Endothelial cell of umbilical vein (primary cell): ENCODE data around the gene C10orf105. TPM values are rescaled to one million over a fixed set of nuclear protein-coding genes. Genes with fewer than 3 reads are reported as not detected.

Experiments
- BruUV-seq: library from RNA; stranded (reverse); fragments of 400-500 nt; replicated peaks from 2 replicates; lab custom pipeline; 2021; lab: Mats Ljungman, UMichigan
- CTCF ChIA-PET: fragments of 300-600, 350-600 bp; sonication (Branson Sonifier 250); formaldehyde crosslinking; loops from one replicate; lab custom pipeline; 2021; ENCODE audit warnings: antibody characterized with exemption, inconsistent platforms; lab: Charles Lee
- POLR2A ChIA-PET: fragments of 300-600, 350-600 bp; sonication (Branson Sonifier 250); formaldehyde crosslinking; loops from one replicate; lab custom pipeline; 2021; ENCODE audit warnings: antibody characterized with exemption, inconsistent platforms; lab: Charles Lee
- DNase-seq: peaks from one replicate; pipeline ENCODE4 v3.0.0-alpha.2; 2011; ENCODE audit warnings: low read depth, low spot score
- FAIRE-seq: peaks from 2 replicates; lab custom pipeline; 2011; peaks lifted over from hg19 to GRCh38; lab: Jason Lieb, UNC
- H2AFZ ChIP-seq: 2 replicates; pipeline ENCODE4 v1.6.0; 2012; ENCODE audit warnings: low read depth, low read length, control low read depth, inconsistent platforms
- H3K27ac ChIP-seq: 2 replicates; pipeline ENCODE4 v1.5.1; 2011; ENCODE audit warnings: low read depth, mild to moderate bottlenecking, control low read depth, low read length, moderate library complexity; ENCODE audit not compliant: insufficient read depth
- H3K27me3 ChIP-seq, 2 experiments: 2 replicates each; pipeline versions ENCODE4 v1.6.0 to v1.6.1; 2011; ENCODE audit warnings: low read length in 2 of 2, mixed read lengths in 1 of 2; ENCODE audit not compliant: control insufficient read depth in 2 of 2, insufficient read depth in 2 of 2
- H3K36me3 ChIP-seq, 2 experiments: 2 replicates in 1 of 2; 3 replicates in 1 of 2; pipeline ENCODE4 v1.5.1; 2011; ENCODE audit warnings: low read length in 2 of 2, mild to moderate bottlenecking in 1 of 2, moderate library complexity in 1 of 2; ENCODE audit not compliant: control insufficient read depth in 2 of 2, insufficient read depth in 2 of 2; ENCODE audit errors: extremely low read depth in 1 of 2
- H3K4me1 ChIP-seq: 3 replicates; pipeline ENCODE4 v1.5.1; 2011; ENCODE audit warnings: mild to moderate bottlenecking, low read length; ENCODE audit not compliant: control insufficient read depth, insufficient read depth; ENCODE audit errors: extremely low read depth
- H3K4me2 ChIP-seq: 2 replicates; pipeline ENCODE4 v1.6.1; 2011; ENCODE audit warnings: low read length, control low read depth, mixed read lengths; ENCODE audit not compliant: insufficient read depth
- H3K4me3 ChIP-seq, 3 experiments: fragments of 200-600 bp in 1 of 3; sonication (generic), shearing (Covaris generic) in 1 of 3; replicated peaks in 1 of 3; 2 replicates each; pipeline ENCODE4 v1.5.1; 2011 to 2016; ENCODE audit warnings: control low read depth in 3 of 3, low read length in 3 of 3, mild to moderate bottlenecking in 2 of 3, inconsistent platforms in 1 of 3, low read depth in 1 of 3, moderate library complexity in 1 of 3; ENCODE audit not compliant: insufficient read depth in 1 of 3
- H3K79me2 ChIP-seq: 2 replicates; pipeline ENCODE4 v1.6.0; 2012; ENCODE audit warnings: low read length, inconsistent platforms; ENCODE audit not compliant: control insufficient read depth, insufficient read depth
- H3K9ac ChIP-seq: replicated peaks from 2 replicates; pipeline ENCODE3; 2011; ENCODE audit warnings: low read length, control low read depth; ENCODE audit not compliant: insufficient read depth; ENCODE audit errors: extremely low read depth
- H3K9me1 ChIP-seq: replicated peaks from 3 replicates; pipeline ENCODE4 v1.6.0; 2011; ENCODE audit warnings: mild to moderate bottlenecking, low read length; ENCODE audit not compliant: control insufficient read depth, insufficient read depth; ENCODE audit errors: extremely low read depth
- H3K9me3 ChIP-seq: replicated peaks from 2 replicates; pipeline ENCODE4 v1.5.1; 2012; ENCODE audit warnings: low read length, inconsistent platforms; ENCODE audit not compliant: control insufficient read depth, insufficient read depth
- H4K20me1 ChIP-seq: replicated peaks from 2 replicates; pipeline ENCODE3; 2011; ENCODE audit warnings: mild to moderate bottlenecking, low read length; ENCODE audit not compliant: control insufficient read depth, insufficient read depth; ENCODE audit errors: extremely low read depth
- CTCF ChIP-seq, 2 donors: IDR thresholded peaks; 1 replicate in 1 of 2; 2 replicates in 1 of 2; pipeline ENCODE4 v1.5.1; 2011; ENCODE audit warnings: low read length in 2 of 2, mild to moderate bottlenecking in 2 of 2, moderate library complexity in 2 of 2, control low read depth in 1 of 2, inconsistent platforms in 1 of 2, low read depth in 1 of 2; ENCODE audit not compliant: insufficient read depth in 1 of 2; ENCODE audit errors: extremely low read depth in 1 of 2
- EZH2 ChIP-seq: IDR thresholded peaks from 2 replicates; pipeline ENCODE4 v1.6.1; 2012; ENCODE audit warnings: borderline replicate concordance, low read depth, mild to moderate bottlenecking, moderate library complexity, low read length, inconsistent platforms; ENCODE audit not compliant: severe bottlenecking
- FOS ChIP-seq: IDR thresholded peaks from 2 replicates; pipeline ENCODE4 v1.6.1; 2011; ENCODE audit warnings: mild to moderate bottlenecking, low read length, moderate library complexity, borderline replicate concordance; ENCODE audit not compliant: insufficient read depth
- GATA2 ChIP-seq: IDR thresholded peaks from 2 replicates; pipeline ENCODE4 v1.7.0; 2011; ENCODE audit warnings: low read depth, mild to moderate bottlenecking, moderate library complexity, mixed read lengths, low read length; ENCODE audit not compliant: insufficient read length, insufficient read depth
- JUN ChIP-seq: IDR thresholded peaks from 2 replicates; pipeline ENCODE4 v1.6.1; 2011; ENCODE audit warnings: borderline replicate concordance, low read depth; ENCODE audit not compliant: insufficient read length, insufficient read depth
- MAX ChIP-seq: IDR thresholded peaks from 2 replicates; pipeline ENCODE4 v1.6.1; 2011; ENCODE audit not compliant: insufficient read depth, insufficient read length
- MYC ChIP-seq: IDR thresholded peaks from one replicate; pipeline ENCODE4 v1.6.1; 2011; ENCODE audit warnings: mild to moderate bottlenecking, low read depth, low read length
- POLR2A ChIP-seq: IDR thresholded peaks from 2 replicates; pipeline ENCODE4 v1.6.1; 2012; ENCODE audit warnings: low read depth, mild to moderate bottlenecking, control low read depth, low read length
- POLR2AphosphoS5 ChIP-seq: IDR thresholded peaks from 2 replicates; pipeline ENCODE4 v1.6.1; 2012; ENCODE audit warnings: low read depth, mild to moderate bottlenecking, control low read depth, low read length, moderate library complexity; ENCODE audit not compliant: insufficient read depth
- dilution Hi-C: fragments of 300-500 bp; cut with MboI; formaldehyde crosslinking; loops from one replicate; pipeline ENCODE4 v1.15.0; 2019; ENCODE audit warnings: low sequenced_read_pairs; ENCODE audit not compliant: extremely low pct_ligation_motif_present
- intact Hi-C: fragments of 100-400 bp; cut with micrococcal nuclease; formaldehyde crosslinking; loops from one replicate; pipeline ENCODE4 v1.10.0; 2022
- polyA plus RNA-seq, 4 experiments: library from polyadenylated mRNA; depleted of rRNA in 3 of 4; stranded (reverse) in 3 of 4; unstranded in 1 of 4; fragments of >200 nt; gene quantifications; 2 replicates each; pipeline versions ENCODE4 v1.2.1 to v1.2.3, GENCODE V29; 2011 to 2012; ENCODE audit warnings: missing spikeins in 1 of 4
- total RNA-seq: library from RNA; stranded (reverse); gene quantifications from 2 replicates; pipeline ENCODE4 v1.2.3, GENCODE V29; 2021

C10orf105 gene
- total and polyA plus RNA-seq, 2 donors (not counting 3 experiments of a cell fraction or from before 2014, with no cell fraction given): not detected

- no TSS peak for BruUV-seq
- dilution Hi-C loops: no loop called here
- H3K9me3 ChIP-seq: no peaks in the 10 kb centered on the region
- no peaks in the 10 kb centered on the region for H4K20me1 ChIP-seq
- no peak overlapping the region for H3K4me2 ChIP-seq
- TF ChIP-seq CTCF (IDR thresholded peaks at IDR 0.05; ENCODE audit: extremely low read depth in 1 of 2, insufficient read depth in 1 of 2, low read depth in 1 of 2, low read length in 2 of 2) (no peak), POLR2AphosphoS5 (no peak), MYC (no peak), FOS (no peak), EZH2 (no peak), POLR2A (no peak), JUN (no peak), MAX (no peak), GATA2 (no peak)
- DNase-seq: no peak
- peaks cover 15% of the 10 kb centered on the region for H3K4me1 ChIP-seq
- no peaks in the 10 kb centered on the region for H3K79me2 ChIP-seq
- no peaks in the 10 kb centered on the region for H3K9me1 ChIP-seq
- no peaks in the 10 kb centered on the region for H3K36me3 ChIP-seq
- H3K27ac ChIP-seq: no peak overlapping the region
- POLR2A ChIA-PET: no interaction called here
- no peak for FAIRE-seq
- intact Hi-C loops: loop anchor here (2.0 kb wide), 1 partner anchor 17 kb away; no protein-coding TSS in a partner anchor
- H3K9ac ChIP-seq: no peak overlapping the region
- CTCF ChIA-PET: interaction anchor here (1.0 to 1.6 kb wide), 9 partner anchors 9 to 52 kb away, joined by 3 to 5 read pairs (median 4); no protein-coding TSS in a partner anchor
- H2AFZ ChIP-seq: no peak overlapping the region
- H3K27me3 ChIP-seq: no peaks in the 10 kb centered on the region
- no peak overlapping the region for H3K4me3 ChIP-seq
Measured at GRCh38 chr10:71749396-71749795, 29.8 kb upstream of the C10orf105 start.
